Endothelial cell of umbilical vein (primary cell): ENCODE measurements around the gene FBLN7. TPM values are rescaled to one million over a fixed set of nuclear protein-coding genes. Genes with fewer than 3 reads are reported as not detected.

Experiments
- BruUV-seq: library from RNA; stranded (reverse); fragments of 400-500 nt; replicated peaks from 2 replicates; lab custom pipeline; 2021; lab: Mats Ljungman, UMichigan
- CTCF ChIA-PET: fragments of 300-600, 350-600 bp; sonication (Branson Sonifier 250); formaldehyde crosslinking; loops from one replicate; lab custom pipeline; 2021; ENCODE audit warnings: antibody characterized with exemption, inconsistent platforms; lab: Charles Lee
- POLR2A ChIA-PET: fragments of 300-600, 350-600 bp; sonication (Branson Sonifier 250); formaldehyde crosslinking; loops from one replicate; lab custom pipeline; 2021; ENCODE audit warnings: antibody characterized with exemption, inconsistent platforms; lab: Charles Lee
- DNase-seq: peaks from one replicate; pipeline ENCODE4 v3.0.0-alpha.2; 2011; ENCODE audit warnings: low read depth, low spot score
- FAIRE-seq: peaks from 2 replicates; lab custom pipeline; 2011; peaks lifted over from hg19 to GRCh38; lab: Jason Lieb, UNC
- H2AFZ ChIP-seq: 2 replicates; pipeline ENCODE4 v1.6.0; 2012; ENCODE audit warnings: low read depth, low read length, control low read depth, inconsistent platforms
- H3K27ac ChIP-seq: 2 replicates; pipeline ENCODE4 v1.5.1; 2011; ENCODE audit warnings: low read depth, mild to moderate bottlenecking, control low read depth, low read length, moderate library complexity; ENCODE audit not compliant: insufficient read depth
- H3K27me3 ChIP-seq, 2 experiments: 2 replicates each; pipeline versions ENCODE4 v1.6.0 to v1.6.1; 2011; ENCODE audit warnings: low read length in 2 of 2, mixed read lengths in 1 of 2; ENCODE audit not compliant: control insufficient read depth in 2 of 2, insufficient read depth in 2 of 2
- H3K36me3 ChIP-seq, 2 experiments: 2 replicates in 1 of 2; 3 replicates in 1 of 2; pipeline ENCODE4 v1.5.1; 2011; ENCODE audit warnings: low read length in 2 of 2, mild to moderate bottlenecking in 1 of 2, moderate library complexity in 1 of 2; ENCODE audit not compliant: control insufficient read depth in 2 of 2, insufficient read depth in 2 of 2; ENCODE audit errors: extremely low read depth in 1 of 2
- H3K4me1 ChIP-seq: 3 replicates; pipeline ENCODE4 v1.5.1; 2011; ENCODE audit warnings: mild to moderate bottlenecking, low read length; ENCODE audit not compliant: control insufficient read depth, insufficient read depth; ENCODE audit errors: extremely low read depth
- H3K4me2 ChIP-seq: 2 replicates; pipeline ENCODE4 v1.6.1; 2011; ENCODE audit warnings: low read length, control low read depth, mixed read lengths; ENCODE audit not compliant: insufficient read depth
- H3K4me3 ChIP-seq, 3 experiments: fragments of 200-600 bp in 1 of 3; sonication (generic), shearing (Covaris generic) in 1 of 3; replicated peaks in 1 of 3; 2 replicates each; pipeline ENCODE4 v1.5.1; 2011 to 2016; ENCODE audit warnings: control low read depth in 3 of 3, low read length in 3 of 3, mild to moderate bottlenecking in 2 of 3, inconsistent platforms in 1 of 3, low read depth in 1 of 3, moderate library complexity in 1 of 3; ENCODE audit not compliant: insufficient read depth in 1 of 3
- H3K79me2 ChIP-seq: 2 replicates; pipeline ENCODE4 v1.6.0; 2012; ENCODE audit warnings: low read length, inconsistent platforms; ENCODE audit not compliant: control insufficient read depth, insufficient read depth
- H3K9ac ChIP-seq: replicated peaks from 2 replicates; pipeline ENCODE3; 2011; ENCODE audit warnings: low read length, control low read depth; ENCODE audit not compliant: insufficient read depth; ENCODE audit errors: extremely low read depth
- H3K9me1 ChIP-seq: replicated peaks from 3 replicates; pipeline ENCODE4 v1.6.0; 2011; ENCODE audit warnings: mild to moderate bottlenecking, low read length; ENCODE audit not compliant: control insufficient read depth, insufficient read depth; ENCODE audit errors: extremely low read depth
- H3K9me3 ChIP-seq: replicated peaks from 2 replicates; pipeline ENCODE4 v1.5.1; 2012; ENCODE audit warnings: low read length, inconsistent platforms; ENCODE audit not compliant: control insufficient read depth, insufficient read depth
- H4K20me1 ChIP-seq: replicated peaks from 2 replicates; pipeline ENCODE3; 2011; ENCODE audit warnings: mild to moderate bottlenecking, low read length; ENCODE audit not compliant: control insufficient read depth, insufficient read depth; ENCODE audit errors: extremely low read depth
- FOS ChIP-seq: IDR thresholded peaks from 2 replicates; pipeline ENCODE4 v1.6.1; 2011; ENCODE audit warnings: mild to moderate bottlenecking, low read length, moderate library complexity, borderline replicate concordance; ENCODE audit not compliant: insufficient read depth
- GATA2 ChIP-seq: IDR thresholded peaks from 2 replicates; pipeline ENCODE4 v1.7.0; 2011; ENCODE audit warnings: low read depth, mild to moderate bottlenecking, moderate library complexity, mixed read lengths, low read length; ENCODE audit not compliant: insufficient read length, insufficient read depth
- JUN ChIP-seq: IDR thresholded peaks from 2 replicates; pipeline ENCODE4 v1.6.1; 2011; ENCODE audit warnings: borderline replicate concordance, low read depth; ENCODE audit not compliant: insufficient read length, insufficient read depth
- MYC ChIP-seq: IDR thresholded peaks from one replicate; pipeline ENCODE4 v1.6.1; 2011; ENCODE audit warnings: mild to moderate bottlenecking, low read depth, low read length
- POLR2AphosphoS5 ChIP-seq: IDR thresholded peaks from 2 replicates; pipeline ENCODE4 v1.6.1; 2012; ENCODE audit warnings: low read depth, mild to moderate bottlenecking, control low read depth, low read length, moderate library complexity; ENCODE audit not compliant: insufficient read depth
- dilution Hi-C: fragments of 300-500 bp; cut with MboI; formaldehyde crosslinking; loops from one replicate; pipeline ENCODE4 v1.15.0; 2019; ENCODE audit warnings: low sequenced_read_pairs; ENCODE audit not compliant: extremely low pct_ligation_motif_present
- intact Hi-C: fragments of 100-400 bp; cut with micrococcal nuclease; formaldehyde crosslinking; loops from one replicate; pipeline ENCODE4 v1.10.0; 2022
- polyA plus RNA-seq, 4 experiments: library from polyadenylated mRNA; depleted of rRNA in 3 of 4; stranded (reverse) in 3 of 4; unstranded in 1 of 4; fragments of >200 nt; gene quantifications; 2 replicates each; pipeline versions ENCODE4 v1.2.1 to v1.2.3, GENCODE V29; 2011 to 2012; ENCODE audit warnings: missing spikeins in 1 of 4
- total RNA-seq: library from RNA; stranded (reverse); gene quantifications from 2 replicates; pipeline ENCODE4 v1.2.3, GENCODE V29; 2021
- TF ChIP-seq, protein P1 (sequence below), 2 donors: IDR thresholded peaks; 1 replicate in 1 of 2; 2 replicates in 1 of 2; pipeline ENCODE4 v1.5.1; 2011; ENCODE audit warnings: low read length in 2 of 2, mild to moderate bottlenecking in 2 of 2, moderate library complexity in 2 of 2, control low read depth in 1 of 2, inconsistent platforms in 1 of 2, low read depth in 1 of 2; ENCODE audit not compliant: insufficient read depth in 1 of 2; ENCODE audit errors: extremely low read depth in 1 of 2

Gene FBLN7
- total and polyA plus RNA-seq, 2 donors (not counting 3 experiments of a cell fraction or from before 2014, with no cell fraction given), result 3.1 to 3.3 TPM

DNA sequence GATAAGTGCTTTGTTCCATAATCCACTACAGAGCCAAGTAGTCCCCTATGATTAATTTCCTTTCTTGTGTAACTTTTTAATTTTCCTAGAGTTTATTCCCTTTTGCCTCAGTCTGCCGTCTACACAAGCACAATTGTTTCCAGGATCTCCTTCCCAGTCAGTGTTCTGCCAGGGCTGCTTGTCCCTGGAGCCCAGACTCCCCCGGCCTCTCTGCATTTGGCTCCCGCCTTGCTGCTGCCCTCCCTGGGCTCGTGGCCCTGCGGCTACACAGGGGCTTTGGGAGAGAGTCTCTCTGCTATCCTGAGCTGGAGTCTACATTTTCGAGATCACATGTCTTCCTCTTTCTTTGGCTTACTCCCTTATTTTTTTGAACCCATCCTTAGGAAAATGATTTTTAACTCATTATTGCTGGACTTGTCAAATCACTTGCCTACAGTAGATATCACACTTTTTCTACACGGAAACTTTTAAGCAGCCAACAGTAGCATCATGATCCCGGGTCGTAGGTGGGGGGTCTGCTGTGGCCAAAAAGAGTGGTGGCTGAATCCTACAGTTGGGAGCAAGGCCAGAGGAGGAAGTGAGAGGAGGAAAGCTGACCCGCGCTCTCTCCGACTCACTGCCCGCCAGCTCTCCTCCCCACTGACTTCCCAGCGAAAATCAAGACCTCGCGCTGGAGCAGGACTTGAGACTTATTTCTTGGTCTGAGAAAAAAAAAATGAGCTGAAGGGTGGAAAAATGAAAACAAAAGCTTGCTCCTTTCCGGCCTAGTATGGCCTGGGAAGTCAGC is 9.4 kb downstream of the FBLN7 start:
- TF ChIP-seq MYC, result no peak
- no peak for TF ChIP-seq POLR2AphosphoS5
- no peak for TF ChIP-seq GATA2
- no peak for TF ChIP-seq JUN
- TF ChIP-seq, protein P1, sequence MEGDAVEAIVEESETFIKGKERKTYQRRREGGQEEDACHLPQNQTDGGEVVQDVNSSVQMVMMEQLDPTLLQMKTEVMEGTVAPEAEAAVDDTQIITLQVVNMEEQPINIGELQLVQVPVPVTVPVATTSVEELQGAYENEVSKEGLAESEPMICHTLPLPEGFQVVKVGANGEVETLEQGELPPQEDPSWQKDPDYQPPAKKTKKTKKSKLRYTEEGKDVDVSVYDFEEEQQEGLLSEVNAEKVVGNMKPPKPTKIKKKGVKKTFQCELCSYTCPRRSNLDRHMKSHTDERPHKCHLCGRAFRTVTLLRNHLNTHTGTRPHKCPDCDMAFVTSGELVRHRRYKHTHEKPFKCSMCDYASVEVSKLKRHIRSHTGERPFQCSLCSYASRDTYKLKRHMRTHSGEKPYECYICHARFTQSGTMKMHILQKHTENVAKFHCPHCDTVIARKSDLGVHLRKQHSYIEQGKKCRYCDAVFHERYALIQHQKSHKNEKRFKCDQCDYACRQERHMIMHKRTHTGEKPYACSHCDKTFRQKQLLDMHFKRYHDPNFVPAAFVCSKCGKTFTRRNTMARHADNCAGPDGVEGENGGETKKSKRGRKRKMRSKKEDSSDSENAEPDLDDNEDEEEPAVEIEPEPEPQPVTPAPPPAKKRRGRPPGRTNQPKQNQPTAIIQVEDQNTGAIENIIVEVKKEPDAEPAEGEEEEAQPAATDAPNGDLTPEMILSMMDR (IDR thresholded peaks at IDR 0.05; ENCODE audit: extremely low read depth in 1 of 2, insufficient read depth in 1 of 2, low read depth in 1 of 2, low read length in 2 of 2), result no peak
- no peak for TF ChIP-seq FOS
- Histone ChIP-seq H4K20me1 (no peaks in the 10 kb centered on the region), H3K36me3 (no peaks in the 10 kb centered on the region), H3K9ac (no peak overlapping the region), H3K9me1 (no peaks in the 10 kb centered on the region), H3K9me3 (no peaks in the 10 kb centered on the region), H3K79me2 (no peaks in the 10 kb centered on the region), H3K4me1 (peaks cover 8% of the 10 kb centered on the region), H3K4me3 (no peak overlapping the region), H3K27ac (no peak overlapping the region), H3K4me2 (no peak overlapping the region), H3K27me3 (no peaks in the 10 kb centered on the region), H2AFZ (no peak overlapping the region)
- dilution Hi-C loops (no loop called here), intact Hi-C loops (no loop called here)
- CTCF ChIA-PET, result interaction anchor here (1.0 to 1.4 kb wide), 2 partner anchors 12 to 43 kb away, joined by 3 to 4 read pairs; no protein-coding TSS in a partner anchor
- POLR2A ChIA-PET, result no interaction called here
- no peak for FAIRE-seq
- no TSS peak for BruUV-seq
- DNase-seq, result no peak
